HepG2 (cell line): ENCODE results near the gene FANCE. TPM values are rescaled to one million over a fixed set of nuclear protein-coding genes. Genes with fewer than 3 reads are reported as not detected.

ENCODE experiments used
- CAMTA2 ChIP-seq: sonication (generic); formaldehyde crosslinking; IDR thresholded peaks from 2 replicates; pipeline ENCODE4 v1.4.0; 2020; ENCODE audit warnings: mild to moderate bottlenecking, missing genetic modification reagents, borderline replicate concordance
- IKZF5 ChIP-seq: IDR thresholded peaks from 2 replicates; pipeline ENCODE4 v1.6.1; 2018; ENCODE audit warnings: missing genetic modification reagents, mild to moderate bottlenecking, missing compliant biosample characterization
- NFYB ChIP-seq: sonication (generic); formaldehyde crosslinking; IDR thresholded peaks from 2 replicates; pipeline ENCODE4 v1.4.0; 2020; ENCODE audit warnings: missing genetic modification reagents
- SAP130 ChIP-seq: IDR thresholded peaks from 2 replicates; pipeline ENCODE4 v1.6.1; 2016; ENCODE audit warnings: low read depth
- ZNF121 ChIP-seq: sonication (generic); formaldehyde crosslinking; IDR thresholded peaks from 2 replicates; pipeline ENCODE4 v1.5.0; 2020; ENCODE audit warnings: mild to moderate bottlenecking, missing genetic modification reagents
- polyA plus RNA-seq, 8 experiments: library from polyadenylated mRNA; depleted of rRNA in 3 of 8; stranded (reverse) in 7 of 8; unstranded in 1 of 8; fragments of >200 nt; fragmentation: Illumina TruSeq in 4 of 8; extraction: Trizol in 4 of 8; gene quantifications; 2 replicates each; pipeline versions ENCODE4 v1.2.1 to v1.2.3, GENCODE V29; 2011 to 2016; ENCODE audit warnings: low read depth in 4 of 8, missing spikeins in 1 of 8, mixed read lengths in 1 of 8; ENCODE audit not compliant: insufficient read depth in 1 of 8
- total RNA-seq, 5 experiments: library from RNA; depleted of rRNA; stranded (reverse); fragments of >200 nt; fragmentation: Illumina TruSeq; extraction: Trizol; gene quantifications; 2 replicates each; pipeline ENCODE4 v1.2.3, GENCODE V29; 2016; ENCODE audit warnings: low read depth in 1 of 5
- TF ChIP-seq, protein P1 (sequence below): IDR thresholded peaks from 2 replicates; pipeline ENCODE4 v1.4.0; 2020; ENCODE audit warnings: mild to moderate bottlenecking, missing genetic modification reagents
- TF ChIP-seq, protein P2 (sequence below): sonication (generic); formaldehyde crosslinking; IDR thresholded peaks from 2 replicates; pipeline ENCODE4 v1.9.0; 2021; ENCODE audit warnings: mild to moderate bottlenecking, missing genetic modification reagents
- TF ChIP-seq, protein P3 (sequence below): sonication (generic); formaldehyde crosslinking; IDR thresholded peaks from 2 replicates; pipeline ENCODE4 v1.4.0; 2020; ENCODE audit warnings: missing genetic modification reagents, borderline replicate concordance
- TF ChIP-seq, protein P4 (sequence below): sonication (generic); formaldehyde crosslinking; IDR thresholded peaks from 2 replicates; pipeline ENCODE4 v1.8.0; 2022; ENCODE audit warnings: mild to moderate bottlenecking, missing genetic modification reagents, borderline replicate concordance

The FANCE gene
- total and polyA plus RNA-seq, 2 of the 13 experiments (the other 11 are each of a cell fraction or from before 2014, with no cell fraction given), result 7.1 to 11.2 TPM

- TF ChIP-seq, protein P1, sequence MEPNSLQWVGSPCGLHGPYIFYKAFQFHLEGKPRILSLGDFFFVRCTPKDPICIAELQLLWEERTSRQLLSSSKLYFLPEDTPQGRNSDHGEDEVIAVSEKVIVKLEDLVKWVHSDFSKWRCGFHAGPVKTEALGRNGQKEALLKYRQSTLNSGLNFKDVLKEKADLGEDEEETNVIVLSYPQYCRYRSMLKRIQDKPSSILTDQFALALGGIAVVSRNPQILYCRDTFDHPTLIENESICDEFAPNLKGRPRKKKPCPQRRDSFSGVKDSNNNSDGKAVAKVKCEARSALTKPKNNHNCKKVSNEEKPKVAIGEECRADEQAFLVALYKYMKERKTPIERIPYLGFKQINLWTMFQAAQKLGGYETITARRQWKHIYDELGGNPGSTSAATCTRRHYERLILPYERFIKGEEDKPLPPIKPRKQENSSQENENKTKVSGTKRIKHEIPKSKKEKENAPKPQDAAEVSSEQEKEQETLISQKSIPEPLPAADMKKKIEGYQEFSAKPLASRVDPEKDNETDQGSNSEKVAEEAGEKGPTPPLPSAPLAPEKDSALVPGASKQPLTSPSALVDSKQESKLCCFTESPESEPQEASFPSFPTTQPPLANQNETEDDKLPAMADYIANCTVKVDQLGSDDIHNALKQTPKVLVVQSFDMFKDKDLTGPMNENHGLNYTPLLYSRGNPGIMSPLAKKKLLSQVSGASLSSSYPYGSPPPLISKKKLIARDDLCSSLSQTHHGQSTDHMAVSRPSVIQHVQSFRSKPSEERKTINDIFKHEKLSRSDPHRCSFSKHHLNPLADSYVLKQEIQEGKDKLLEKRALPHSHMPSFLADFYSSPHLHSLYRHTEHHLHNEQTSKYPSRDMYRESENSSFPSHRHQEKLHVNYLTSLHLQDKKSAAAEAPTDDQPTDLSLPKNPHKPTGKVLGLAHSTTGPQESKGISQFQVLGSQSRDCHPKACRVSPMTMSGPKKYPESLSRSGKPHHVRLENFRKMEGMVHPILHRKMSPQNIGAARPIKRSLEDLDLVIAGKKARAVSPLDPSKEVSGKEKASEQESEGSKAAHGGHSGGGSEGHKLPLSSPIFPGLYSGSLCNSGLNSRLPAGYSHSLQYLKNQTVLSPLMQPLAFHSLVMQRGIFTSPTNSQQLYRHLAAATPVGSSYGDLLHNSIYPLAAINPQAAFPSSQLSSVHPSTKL (CRISPR knock-in tag), result peak; percentile 49
- TF ChIP-seq, protein P2, sequence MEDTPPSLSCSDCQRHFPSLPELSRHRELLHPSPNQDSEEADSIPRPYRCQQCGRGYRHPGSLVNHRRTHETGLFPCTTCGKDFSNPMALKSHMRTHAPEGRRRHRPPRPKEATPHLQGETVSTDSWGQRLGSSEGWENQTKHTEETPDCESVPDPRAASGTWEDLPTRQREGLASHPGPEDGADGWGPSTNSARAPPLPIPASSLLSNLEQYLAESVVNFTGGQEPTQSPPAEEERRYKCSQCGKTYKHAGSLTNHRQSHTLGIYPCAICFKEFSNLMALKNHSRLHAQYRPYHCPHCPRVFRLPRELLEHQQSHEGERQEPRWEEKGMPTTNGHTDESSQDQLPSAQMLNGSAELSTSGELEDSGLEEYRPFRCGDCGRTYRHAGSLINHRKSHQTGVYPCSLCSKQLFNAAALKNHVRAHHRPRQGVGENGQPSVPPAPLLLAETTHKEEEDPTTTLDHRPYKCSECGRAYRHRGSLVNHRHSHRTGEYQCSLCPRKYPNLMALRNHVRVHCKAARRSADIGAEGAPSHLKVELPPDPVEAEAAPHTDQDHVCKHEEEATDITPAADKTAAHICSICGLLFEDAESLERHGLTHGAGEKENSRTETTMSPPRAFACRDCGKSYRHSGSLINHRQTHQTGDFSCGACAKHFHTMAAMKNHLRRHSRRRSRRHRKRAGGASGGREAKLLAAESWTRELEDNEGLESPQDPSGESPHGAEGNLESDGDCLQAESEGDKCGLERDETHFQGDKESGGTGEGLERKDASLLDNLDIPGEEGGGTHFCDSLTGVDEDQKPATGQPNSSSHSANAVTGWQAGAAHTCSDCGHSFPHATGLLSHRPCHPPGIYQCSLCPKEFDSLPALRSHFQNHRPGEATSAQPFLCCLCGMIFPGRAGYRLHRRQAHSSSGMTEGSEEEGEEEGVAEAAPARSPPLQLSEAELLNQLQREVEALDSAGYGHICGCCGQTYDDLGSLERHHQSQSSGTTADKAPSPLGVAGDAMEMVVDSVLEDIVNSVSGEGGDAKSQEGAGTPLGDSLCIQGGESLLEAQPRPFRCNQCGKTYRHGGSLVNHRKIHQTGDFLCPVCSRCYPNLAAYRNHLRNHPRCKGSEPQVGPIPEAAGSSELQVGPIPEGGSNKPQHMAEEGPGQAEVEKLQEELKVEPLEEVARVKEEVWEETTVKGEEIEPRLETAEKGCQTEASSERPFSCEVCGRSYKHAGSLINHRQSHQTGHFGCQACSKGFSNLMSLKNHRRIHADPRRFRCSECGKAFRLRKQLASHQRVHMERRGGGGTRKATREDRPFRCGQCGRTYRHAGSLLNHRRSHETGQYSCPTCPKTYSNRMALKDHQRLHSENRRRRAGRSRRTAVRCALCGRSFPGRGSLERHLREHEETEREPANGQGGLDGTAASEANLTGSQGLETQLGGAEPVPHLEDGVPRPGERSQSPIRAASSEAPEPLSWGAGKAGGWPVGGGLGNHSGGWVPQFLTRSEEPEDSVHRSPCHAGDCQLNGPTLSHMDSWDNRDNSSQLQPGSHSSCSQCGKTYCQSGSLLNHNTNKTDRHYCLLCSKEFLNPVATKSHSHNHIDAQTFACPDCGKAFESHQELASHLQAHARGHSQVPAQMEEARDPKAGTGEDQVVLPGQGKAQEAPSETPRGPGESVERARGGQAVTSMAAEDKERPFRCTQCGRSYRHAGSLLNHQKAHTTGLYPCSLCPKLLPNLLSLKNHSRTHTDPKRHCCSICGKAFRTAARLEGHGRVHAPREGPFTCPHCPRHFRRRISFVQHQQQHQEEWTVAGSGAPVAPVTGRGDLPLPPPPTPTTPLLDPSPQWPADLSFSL, result no peak
- TF ChIP-seq IKZF5 (CRISPR knock-in tag) (peak; percentile 63; the same call in 1 of the 2 replicates), SAP130 (CRISPR knock-in tag) (peak; percentile 67; the same call in 1 of the 2 replicates), NFYB (no peak; the same call in 1 of the 2 replicates), CAMTA2 (CRISPR knock-in tag) (0 out of 2 replicates have a peak, but pooled peaks have one; percentile 71), ZNF121 (CRISPR knock-in tag) (no peak; the same call in 1 of the 2 replicates)
- TF ChIP-seq, protein P3, sequence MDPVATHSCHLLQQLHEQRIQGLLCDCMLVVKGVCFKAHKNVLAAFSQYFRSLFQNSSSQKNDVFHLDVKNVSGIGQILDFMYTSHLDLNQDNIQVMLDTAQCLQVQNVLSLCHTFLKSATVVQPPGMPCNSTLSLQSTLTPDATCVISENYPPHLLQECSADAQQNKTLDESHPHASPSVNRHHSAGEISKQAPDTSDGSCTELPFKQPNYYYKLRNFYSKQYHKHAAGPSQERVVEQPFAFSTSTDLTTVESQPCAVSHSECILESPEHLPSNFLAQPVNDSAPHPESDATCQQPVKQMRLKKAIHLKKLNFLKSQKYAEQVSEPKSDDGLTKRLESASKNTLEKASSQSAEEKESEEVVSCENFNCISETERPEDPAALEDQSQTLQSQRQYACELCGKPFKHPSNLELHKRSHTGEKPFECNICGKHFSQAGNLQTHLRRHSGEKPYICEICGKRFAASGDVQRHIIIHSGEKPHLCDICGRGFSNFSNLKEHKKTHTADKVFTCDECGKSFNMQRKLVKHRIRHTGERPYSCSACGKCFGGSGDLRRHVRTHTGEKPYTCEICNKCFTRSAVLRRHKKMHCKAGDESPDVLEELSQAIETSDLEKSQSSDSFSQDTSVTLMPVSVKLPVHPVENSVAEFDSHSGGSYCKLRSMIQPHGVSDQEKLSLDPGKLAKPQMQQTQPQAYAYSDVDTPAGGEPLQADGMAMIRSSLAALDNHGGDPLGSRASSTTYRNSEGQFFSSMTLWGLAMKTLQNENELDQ, result peak; percentile 92
- TF ChIP-seq, protein P4, sequence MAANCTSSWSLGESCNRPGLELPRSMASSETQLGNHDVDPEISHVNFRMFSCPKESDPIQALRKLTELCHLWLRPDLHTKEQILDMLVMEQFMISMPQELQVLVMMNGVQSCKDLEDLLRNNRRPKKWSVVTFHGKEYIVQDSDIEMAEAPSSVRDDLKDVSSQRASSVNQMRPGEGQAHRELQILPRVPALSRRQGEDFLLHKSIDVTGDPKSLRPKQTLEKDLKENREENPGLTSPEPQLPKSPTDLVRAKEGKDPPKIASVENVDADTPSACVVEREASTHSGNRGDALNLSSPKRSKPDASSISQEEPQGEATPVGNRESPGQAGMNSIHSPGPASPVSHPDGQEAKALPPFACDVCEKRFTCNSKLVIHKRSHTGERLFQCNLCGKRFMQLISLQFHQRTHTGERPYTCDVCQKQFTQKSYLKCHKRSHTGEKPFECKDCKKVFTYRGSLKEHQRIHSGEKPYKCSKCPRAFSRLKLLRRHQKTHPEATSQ (CRISPR knock-in tag), result 0 out of 2 replicates have a peak, but pooled peaks have one; percentile 40
Observed at GRCh38 chr6:35497571-35498421, 45.7 kb downstream of the FANCE start (continued).
